CD14-positive monocyte (primary cell): Measurements from ENCODE around the gene TCF25. TPM values are rescaled to one million over a fixed set of nuclear protein-coding genes. Genes with fewer than 3 reads are reported as not detected.
A peak's percentile ranks its signal among the peaks of the same experiment; 100 is the strongest.
"Not testable (repeated sequence)": the region's sequence is repeated elsewhere in the genome, so short reads cannot be mapped to it uniquely, and the experiment has no call there.

Source experiments
- DNase-seq, 3 donors: peaks; one replicate each; pipeline ENCODE4 v3.0.0-alpha.2; 2011 to 2022
- H2AFZ ChIP-seq: 2 replicates; pipeline ENCODE4 v1.6.0; 2012; ENCODE audit warnings: mild to moderate bottlenecking, low read depth, low read length, inconsistent platforms; ENCODE audit not compliant: insufficient read depth, poor library complexity, severe bottlenecking
- H3K27ac ChIP-seq, 2 donors: 1 replicate in 1 of 2; 2 replicates in 1 of 2; pipeline ENCODE4 v1.5.1; 2012 to 2013; ENCODE audit warnings: low read length in 2 of 2, control low read depth in 1 of 2, inconsistent platforms in 1 of 2, low read depth in 1 of 2, mild to moderate bottlenecking in 1 of 2
- H3K27me3 ChIP-seq, 2 donors: one replicate each; pipeline versions ENCODE4 v1.6.0 to v1.6.1; 2011 to 2013; ENCODE audit warnings: low read length in 2 of 2; ENCODE audit not compliant: control insufficient read depth in 2 of 2, insufficient read depth in 2 of 2
- H3K36me3 ChIP-seq, 2 donors: replicated peaks in 1 of 2; 1 replicate in 1 of 2; 2 replicates in 1 of 2; pipeline versions ENCODE4 v1.5.1 to v1.6.1; 2012 to 2013; ENCODE audit warnings: low read length in 2 of 2, control low read depth in 1 of 2, inconsistent platforms in 1 of 2, mild to moderate bottlenecking in 1 of 2; ENCODE audit not compliant: insufficient read depth in 2 of 2, control insufficient read depth in 1 of 2
- H3K4me1 ChIP-seq, 2 donors: 1 replicate in 1 of 2; 2 replicates in 1 of 2; pipeline versions ENCODE4 v1.5.1 to v1.6.1; 2012 to 2013; ENCODE audit warnings: low read length in 2 of 2, control low read depth in 1 of 2, inconsistent platforms in 1 of 2, mild to moderate bottlenecking in 1 of 2, moderate library complexity in 1 of 2; ENCODE audit not compliant: insufficient read depth in 2 of 2, control insufficient read depth in 1 of 2
- H3K4me2 ChIP-seq: replicated peaks from 2 replicates; pipeline ENCODE3; 2012; ENCODE audit warnings: low read length, moderate library complexity, mild to moderate bottlenecking; ENCODE audit not compliant: poor library complexity, severe bottlenecking; ENCODE audit errors: extremely low read depth
- H3K4me3 ChIP-seq, 3 experiments: fragments of 200-600 bp in 1 of 3; sonication (generic) in 1 of 3; replicated peaks in 1 of 3; 1 replicate in 2 of 3; 2 replicates in 1 of 3; pipeline ENCODE4 v1.5.1; 2011 to 2013; ENCODE audit warnings: low read length in 3 of 3, mild to moderate bottlenecking in 3 of 3, control low read depth in 2 of 3, low read depth in 2 of 3, inconsistent platforms in 1 of 3, moderate library complexity in 1 of 3
- H3K79me2 ChIP-seq: 2 replicates; pipeline ENCODE4 v1.6.0; 2012; ENCODE audit warnings: mild to moderate bottlenecking, control low read depth, inconsistent platforms, low read length, moderate library complexity; ENCODE audit not compliant: insufficient read depth
- H3K9ac ChIP-seq: 2 replicates; pipeline ENCODE4 v1.6.0; 2017; ENCODE audit warnings: low read length, mild to moderate bottlenecking; ENCODE audit not compliant: insufficient read depth, poor library complexity, severe bottlenecking
- H3K9me3 ChIP-seq, 2 donors: replicated peaks in 1 of 2; 1 replicate in 1 of 2; 2 replicates in 1 of 2; pipeline versions ENCODE4 v1.5.1 to v1.6.1; 2012 to 2013; ENCODE audit warnings: low read length in 2 of 2, control low read depth in 1 of 2; ENCODE audit not compliant: control insufficient read depth in 1 of 2, insufficient read depth in 1 of 2
- H4K20me1 ChIP-seq: 2 replicates; pipeline ENCODE4 v1.6.0; 2012; ENCODE audit warnings: mild to moderate bottlenecking, low read length, control low read depth, moderate library complexity; ENCODE audit not compliant: insufficient read depth
- H3K27ac Mint-ChIP-seq, 7 donors: one replicate each; pipeline ENCODE4 v1.8.0; 2020; ENCODE audit warnings: mild to moderate bottlenecking in 7 of 7, mixed read lengths in 7 of 7, moderate library complexity in 6 of 7, inconsistent platforms in 2 of 7
- H3K27me3 Mint-ChIP-seq, 3 donors: one replicate each; pipeline ENCODE4 v1.8.0; 2021 to 2022; ENCODE audit warnings: low read depth in 3 of 3, mild to moderate bottlenecking in 3 of 3, mixed read lengths in 3 of 3, moderate library complexity in 3 of 3, inconsistent platforms in 1 of 3
- H3K36me3 Mint-ChIP-seq, 2 donors: one replicate each; pipeline ENCODE4 v1.8.0; 2020; ENCODE audit warnings: mixed read lengths in 2 of 2, inconsistent platforms in 1 of 2, mild to moderate bottlenecking in 1 of 2
- H3K4me1 Mint-ChIP-seq: one replicate; pipeline ENCODE4 v1.8.0; 2020; ENCODE audit warnings: mild to moderate bottlenecking, mixed read lengths
- H3K4me3 Mint-ChIP-seq, 2 donors: one replicate each; pipeline ENCODE4 v1.8.0; 2020; ENCODE audit warnings: mild to moderate bottlenecking in 2 of 2, mixed read lengths in 2 of 2, moderate library complexity in 1 of 2
- H3K9me3 Mint-ChIP-seq, 7 donors: one replicate each; pipeline ENCODE4 v1.8.0; 2020 to 2022; ENCODE audit warnings: mixed read lengths in 7 of 7, mild to moderate bottlenecking in 6 of 7, moderate library complexity in 6 of 7, inconsistent platforms in 2 of 7
- CTCF ChIP-seq: fragments of 200-600 bp; IDR thresholded peaks from one replicate; pipeline ENCODE4 v1.8.0; 2022; ENCODE audit warnings: antibody characterized with exemption, mild to moderate bottlenecking
- WGBS: methylation state at CpG from one replicate; pipeline ENCODE4 v1.1.5; 2013; ENCODE audit warnings: missing lambda C conversion rate; ENCODE audit not compliant: insufficient coverage; 5-methylcytosine and 5-hydroxymethylcytosine counted together
- intact Hi-C, 2 donors: fragments of 100-400 bp; cut with micrococcal nuclease; formaldehyde crosslinking; loops; one replicate each; pipeline versions ENCODE4 v1.15.0 to v1.15.1; 2023
- polyA minus RNA-seq: library from RNA; depleted of rRNA, polyadenylated mRNA; stranded (reverse); fragments of >200 nt; gene quantifications from 2 replicates; pipeline ENCODE4 v1.2.3, GENCODE V29; 2012
- polyA plus RNA-seq, 3 donors: library from polyadenylated mRNA; depleted of rRNA in 1 of 3; unstranded in 2 of 3; stranded (reverse) in 1 of 3; fragments of 300-500 nt in 2 of 3; fragments of >200 nt in 1 of 3; fragmentation: Illumina TruSeq in 2 of 3; gene quantifications; 1 replicate in 2 of 3; 2 replicates in 1 of 3; pipeline ENCODE4 v1.2.3, GENCODE V29; 2012 to 2021
- total RNA-seq, 12 experiments: library from RNA in 1 of 12; stranded (reverse) in 1 of 12; fragments of 120-200 nt in 1 of 12; gene quantifications; one replicate each; pipeline ENCODE4 v1.2.4 and lab custom pipeline; 2013 to 2026; ENCODE audit warnings: mixed read lengths in 6 of 12, inconsistent platforms in 1 of 12

The TCF25 gene
- total RNA-seq (2013) = 175 TPM
- polyA plus RNA-seq (100 to 1,000 TPM in 2 of 3 donors, 10 to 100 TPM in 1; 98.0 to 231 (median 114) TPM), polyA minus RNA-seq (102 and 129 TPM in 2 replicates), total RNA-seq (lab: John Stamatoyannopoulos, UW) (41.9 to 149 (median 108) reads per million in 11 experiments)

- Histone ChIP-seq H3K36me3 (peaks cover 10 to 32% of the 10 kb centered on the region in 2 donors), H3K27me3 (no peaks in the 10 kb centered on the region), H4K20me1 (peaks cover 42% of the 10 kb centered on the region), H3K4me3 (peak within 1 kb of the TSS; percentile 87 to 97 (median 95)), H3K4me1 (peaks cover 18 to 22% of the 10 kb centered on the region in 2 donors), H3K27ac (peak within 1 kb of the TSS; percentile 99 to 100), H3K4me2 (peak within 1 kb of the TSS; percentile 90), H3K79me2 (peaks cover 51% of the 10 kb centered on the region), H3K9ac (peak within 1 kb of the TSS; percentile 99), H3K9me3 (peaks cover under 1 to 3% of the 10 kb centered on the region in 2 donors), H2AFZ (peak within 1 kb of the TSS; percentile 83)
- Mint-ChIP-seq H3K36me3 (peaks cover 8 to 40% of the 10 kb centered on the region in 2 donors), H3K4me3 (peak within 1 kb of the TSS; percentile 86 to 93), H3K4me1 (peaks cover 15% of the 10 kb centered on the region), H3K27me3 (peaks cover 0 to 3% (median 1%) of the 10 kb centered on the region in 3 donors), H3K9me3 (peaks cover 0 to 3% (median 0%) of the 10 kb centered on the region in 7 donors), H3K27ac (peak within 1 kb of the TSS; percentile 98 to 99 (median 99))
- TF ChIP-seq CTCF = no peak
- DNase-seq = peak; percentile 79 to 87 (median 84)
- under 1% methylated on average over 89 of the region's 104 CpGs for WGBS
- intact Hi-C loops = loop anchor here (2.0 to 5.0 kb wide), 3 partner anchors 57 to 311 kb away; partner anchors contain the start of genes FANCA (in 1 of the 2), RPL13 (in 1 of the 2) and SPATA2L (in 1 of the 2)
Measured at GRCh38 chr16:89873109-89873971, at the start of gene TCF25. Gene TCF25, plus strand, starts transcription at chr16:89873592. Its CDS starts 76 bp downstream, at chr16:89873668.

- H3K4me2 ChIP-seq, H3K27ac ChIP-seq, H3K4me1 Mint-ChIP-seq, H2AFZ ChIP-seq, H3K27ac Mint-ChIP-seq, H3K4me3 ChIP-seq, H3K4me3 Mint-ChIP-seq, H3K79me2 ChIP-seq, H3K36me3 Mint-ChIP-seq, H4K20me1 ChIP-seq, H3K9me3 ChIP-seq, H3K36me3 ChIP-seq, H3K9me3 Mint-ChIP-seq, H3K9ac ChIP-seq, intact Hi-C loops, DNase-seq: not testable (repeated sequence)
- peaks cover 16 to 19% (median 18%) of the 10 kb centered on the region in 3 donors for H3K27me3 Mint-ChIP-seq
- no CpG with 5 or more reads among the region's 5 CpGs for WGBS
- H3K4me1 ChIP-seq = peaks cover 5 to 10% of the 10 kb centered on the region in 2 donors
- H3K27me3 ChIP-seq = peaks cover 8 to 16% of the 10 kb centered on the region in 2 donors
Measured at GRCh38 chr16:89823824-89824148, 49.6 kb upstream of the TCF25 start.
